Liver (tissue), 9 donors: ENCODE measurements around the gene TERT. TPM values are rescaled to one million over a fixed set of nuclear protein-coding genes. Genes with fewer than 3 reads are reported as not detected.

ENCODE experiments used
- DNase-seq: peaks from one replicate; pipeline ENCODE4 v3.0.0-alpha.2; 2017; ENCODE audit warnings: low spot score
- H3K27ac ChIP-seq, 2 donors: one replicate each; pipeline ENCODE4 v1.7.0; 2013; ENCODE audit warnings: inconsistent platforms in 2 of 2, low read length in 2 of 2, control low read depth in 1 of 2, low read depth in 1 of 2, mild to moderate bottlenecking in 1 of 2
- H3K27me3 ChIP-seq, 4 donors: one replicate each; pipeline versions ENCODE4 v1.6.1 to v1.7.0; 2013; ENCODE audit warnings: low read length in 3 of 4, inconsistent platforms in 1 of 4, mild to moderate bottlenecking in 1 of 4, moderate library complexity in 1 of 4; ENCODE audit not compliant: control insufficient read depth in 4 of 4, insufficient read depth in 4 of 4
- H3K36me3 ChIP-seq, 4 donors: one replicate each; pipeline versions ENCODE4 v1.6.1 to v1.7.0; 2013; ENCODE audit warnings: low read length in 3 of 4, mild to moderate bottlenecking in 3 of 4, low read depth in 1 of 4, moderate library complexity in 1 of 4; ENCODE audit not compliant: control insufficient read depth in 4 of 4, insufficient read depth in 3 of 4
- H3K4me1 ChIP-seq, 4 donors: one replicate each; pipeline versions ENCODE4 v1.6.1 to v1.7.0; 2013; ENCODE audit warnings: low read length in 3 of 4, mild to moderate bottlenecking in 3 of 4, moderate library complexity in 1 of 4; ENCODE audit not compliant: control insufficient read depth in 4 of 4, insufficient read depth in 4 of 4
- H3K4me3 ChIP-seq, 3 donors: one replicate each; pipeline versions ENCODE4 v1.6.1 to v1.7.0; 2013; ENCODE audit warnings: low read length in 3 of 3, control low read depth in 1 of 3, low read depth in 1 of 3, mild to moderate bottlenecking in 1 of 3
- H3K9ac ChIP-seq, 2 donors: one replicate each; pipeline ENCODE4 v1.7.0; 2013; ENCODE audit warnings: low read length in 2 of 2, mild to moderate bottlenecking in 2 of 2, moderate library complexity in 2 of 2, control low read depth in 1 of 2, low read depth in 1 of 2
- H3K9me3 ChIP-seq, 4 donors: one replicate each; pipeline versions ENCODE4 v1.6.1 to v1.7.0; 2013; ENCODE audit warnings: low read length in 3 of 4; ENCODE audit not compliant: control insufficient read depth in 4 of 4
- FOXA1 ChIP-seq: IDR thresholded peaks from 2 replicates; pipeline ENCODE4 v1.6.1; 2016; ENCODE audit warnings: antibody characterized with exemption
- FOXA2 ChIP-seq: IDR thresholded peaks from 2 replicates; pipeline ENCODE4 v1.6.1; 2016; ENCODE audit warnings: antibody characterized with exemption
- HNF4A ChIP-seq, 2 donors: conservative IDR thresholded peaks; 2 replicates each; pipeline ENCODE4 v1.6.1; 2016; ENCODE audit warnings: antibody characterized with exemption in 2 of 2, mild to moderate bottlenecking in 2 of 2
- JUND ChIP-seq, 2 donors: IDR thresholded peaks; 2 replicates each; pipeline ENCODE4 v1.6.1; 2016; ENCODE audit warnings: antibody characterized with exemption in 2 of 2
- NR2F2 ChIP-seq: IDR thresholded peaks from 2 replicates; pipeline ENCODE4 v1.6.1; 2016; ENCODE audit warnings: antibody characterized with exemption
- RAD21 ChIP-seq, 2 donors: IDR thresholded peaks; 2 replicates each; pipeline ENCODE4 v1.6.1; 2016; ENCODE audit warnings: antibody characterized with exemption in 2 of 2, mild to moderate bottlenecking in 2 of 2
- RXRA ChIP-seq, 2 donors: IDR thresholded peaks; 2 replicates each; pipeline ENCODE4 v1.6.1; 2017 to 2018; ENCODE audit warnings: antibody characterized with exemption in 2 of 2, mild to moderate bottlenecking in 1 of 2
- SP1 ChIP-seq: IDR thresholded peaks from 2 replicates; pipeline ENCODE4 v1.6.1; 2018; ENCODE audit warnings: antibody characterized with exemption, mild to moderate bottlenecking
- TAF1 ChIP-seq: conservative IDR thresholded peaks from 2 replicates; pipeline ENCODE4 v1.6.1; 2016; ENCODE audit warnings: antibody characterized with exemption, mild to moderate bottlenecking
- YY1 ChIP-seq: IDR thresholded peaks from 2 replicates; pipeline ENCODE4 v1.6.1; 2016; ENCODE audit warnings: antibody characterized with exemption, mild to moderate bottlenecking
- WGBS: extraction: QIAGEN DNeasy Blood & Tissue Kit; methylation state at CpG from one replicate; pipeline ENCODE4 v1.1.7; 2013; 5-methylcytosine and 5-hydroxymethylcytosine counted together
- polyA plus RNA-seq, 2 donors: library from polyadenylated mRNA; stranded (reverse) in 1 of 2; unstranded in 1 of 2; fragments of 200-250 nt in 1 of 2; fragments of >200 nt in 1 of 2; fragmentation: Nextera tagmentation in 1 of 2; extraction: Ambion mirVana in 1 of 2; gene quantifications; one replicate each; pipeline versions ENCODE4 v1.2.1 to v1.2.3, GENCODE V29; 2013 to 2015
- total RNA-seq, 2 donors: library from RNA; depleted of rRNA; stranded (reverse); fragments of >200 nt; gene quantifications; one replicate each; pipeline ENCODE4 v1.2.3, GENCODE V29; 2014
- TF ChIP-seq, protein P1 (sequence below): IDR thresholded peaks from 2 replicates; pipeline ENCODE4 v1.6.1; 2016; ENCODE audit warnings: antibody characterized with exemption
- TF ChIP-seq, protein P2 (sequence below): fragments of 150-350 bp; IDR thresholded peaks from 2 replicates; pipeline ENCODE4 v1.5.1; 2017; ENCODE audit warnings: improper control_type of control experiment, low read depth, low read length; ENCODE audit not compliant: missing input control
- TF ChIP-seq, protein P3 (sequence below): IDR thresholded peaks from 2 replicates; pipeline ENCODE4 v1.6.1; 2016; ENCODE audit warnings: antibody characterized with exemption
- TF ChIP-seq, protein P4 (sequence below): IDR thresholded peaks from 2 replicates; pipeline ENCODE4 v1.6.1; 2016; ENCODE audit warnings: antibody characterized with exemption
- TF ChIP-seq, protein P5 (sequence below): IDR thresholded peaks from 2 replicates; pipeline ENCODE4 v1.6.1; 2016; ENCODE audit warnings: antibody characterized with exemption, mild to moderate bottlenecking
- donor health status: healthy.
- donor health status: healthy.
- donor health status: healthy.
- donor health status: healthy.
- donor health status: healthy.

The TERT gene
- total and polyA plus RNA-seq, 4 donors: 0.14 TPM; not detected in 3

DNA sequence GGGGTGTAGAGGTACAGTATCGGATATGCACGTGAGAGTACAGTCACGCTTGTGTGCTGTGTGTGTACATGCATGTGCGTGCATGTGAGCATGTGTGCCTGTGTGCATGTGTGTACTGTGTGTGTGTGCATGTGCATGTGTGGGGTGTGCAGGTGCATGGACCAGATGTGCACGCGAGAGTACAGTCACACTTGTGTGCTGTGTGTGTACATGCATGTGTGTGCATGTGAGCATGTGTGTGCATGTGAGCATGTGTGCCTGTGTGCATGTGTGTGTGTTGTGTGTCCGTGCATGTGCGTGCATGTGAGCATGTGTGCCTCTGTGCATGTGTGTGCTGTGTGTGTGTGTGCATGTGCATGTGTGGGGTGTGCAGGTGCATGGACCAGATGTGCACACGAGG lies 83.2 kb downstream of the TERT start:
- no peak overlapping the region for H3K27ac ChIP-seq
- H3K36me3 ChIP-seq: no peaks in the 10 kb centered on the region
- peaks cover 0 to 2% (median 0%) of the 10 kb centered on the region in 4 donors for H3K9me3 ChIP-seq
- H3K9ac ChIP-seq: no peak overlapping the region
- H3K4me3 ChIP-seq: no peak overlapping the region
- 95% methylated on average over 9 of the region's 9 CpGs for WGBS
- H3K4me1 ChIP-seq: no peaks in the 10 kb centered on the region
- no peaks in the 10 kb centered on the region for H3K27me3 ChIP-seq
- TF ChIP-seq, protein P1, sequence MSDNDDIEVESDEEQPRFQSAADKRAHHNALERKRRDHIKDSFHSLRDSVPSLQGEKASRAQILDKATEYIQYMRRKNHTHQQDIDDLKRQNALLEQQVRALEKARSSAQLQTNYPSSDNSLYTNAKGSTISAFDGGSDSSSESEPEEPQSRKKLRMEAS: no peak
- TF ChIP-seq, protein P2, sequence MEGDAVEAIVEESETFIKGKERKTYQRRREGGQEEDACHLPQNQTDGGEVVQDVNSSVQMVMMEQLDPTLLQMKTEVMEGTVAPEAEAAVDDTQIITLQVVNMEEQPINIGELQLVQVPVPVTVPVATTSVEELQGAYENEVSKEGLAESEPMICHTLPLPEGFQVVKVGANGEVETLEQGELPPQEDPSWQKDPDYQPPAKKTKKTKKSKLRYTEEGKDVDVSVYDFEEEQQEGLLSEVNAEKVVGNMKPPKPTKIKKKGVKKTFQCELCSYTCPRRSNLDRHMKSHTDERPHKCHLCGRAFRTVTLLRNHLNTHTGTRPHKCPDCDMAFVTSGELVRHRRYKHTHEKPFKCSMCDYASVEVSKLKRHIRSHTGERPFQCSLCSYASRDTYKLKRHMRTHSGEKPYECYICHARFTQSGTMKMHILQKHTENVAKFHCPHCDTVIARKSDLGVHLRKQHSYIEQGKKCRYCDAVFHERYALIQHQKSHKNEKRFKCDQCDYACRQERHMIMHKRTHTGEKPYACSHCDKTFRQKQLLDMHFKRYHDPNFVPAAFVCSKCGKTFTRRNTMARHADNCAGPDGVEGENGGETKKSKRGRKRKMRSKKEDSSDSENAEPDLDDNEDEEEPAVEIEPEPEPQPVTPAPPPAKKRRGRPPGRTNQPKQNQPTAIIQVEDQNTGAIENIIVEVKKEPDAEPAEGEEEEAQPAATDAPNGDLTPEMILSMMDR: no peak
- TF ChIP-seq, protein P3, sequence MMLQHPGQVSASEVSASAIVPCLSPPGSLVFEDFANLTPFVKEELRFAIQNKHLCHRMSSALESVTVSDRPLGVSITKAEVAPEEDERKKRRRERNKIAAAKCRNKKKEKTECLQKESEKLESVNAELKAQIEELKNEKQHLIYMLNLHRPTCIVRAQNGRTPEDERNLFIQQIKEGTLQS: no peak
- TF ChIP-seq SP1: no peak
- no peak for TF ChIP-seq YY1
- no peak for TF ChIP-seq HNF4A (conservative IDR thresholded peaks at IDR 0.05)
- TF ChIP-seq NR2F2: no peak
- no peak for TF ChIP-seq TAF1
- TF ChIP-seq FOXA2: no peak
- TF ChIP-seq RAD21 (IDR thresholded peaks at IDR 0.05): no peak
- TF ChIP-seq, protein P4, sequence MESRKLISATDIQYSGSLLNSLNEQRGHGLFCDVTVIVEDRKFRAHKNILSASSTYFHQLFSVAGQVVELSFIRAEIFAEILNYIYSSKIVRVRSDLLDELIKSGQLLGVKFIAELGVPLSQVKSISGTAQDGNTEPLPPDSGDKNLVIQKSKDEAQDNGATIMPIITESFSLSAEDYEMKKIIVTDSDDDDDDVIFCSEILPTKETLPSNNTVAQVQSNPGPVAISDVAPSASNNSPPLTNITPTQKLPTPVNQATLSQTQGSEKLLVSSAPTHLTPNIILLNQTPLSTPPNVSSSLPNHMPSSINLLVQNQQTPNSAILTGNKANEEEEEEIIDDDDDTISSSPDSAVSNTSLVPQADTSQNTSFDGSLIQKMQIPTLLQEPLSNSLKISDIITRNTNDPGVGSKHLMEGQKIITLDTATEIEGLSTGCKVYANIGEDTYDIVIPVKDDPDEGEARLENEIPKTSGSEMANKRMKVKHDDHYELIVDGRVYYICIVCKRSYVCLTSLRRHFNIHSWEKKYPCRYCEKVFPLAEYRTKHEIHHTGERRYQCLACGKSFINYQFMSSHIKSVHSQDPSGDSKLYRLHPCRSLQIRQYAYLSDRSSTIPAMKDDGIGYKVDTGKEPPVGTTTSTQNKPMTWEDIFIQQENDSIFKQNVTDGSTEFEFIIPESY: no peak
- TF ChIP-seq JUND (IDR thresholded peaks at IDR 0.05): no peak
- no peak for DNase-seq

DNA sequence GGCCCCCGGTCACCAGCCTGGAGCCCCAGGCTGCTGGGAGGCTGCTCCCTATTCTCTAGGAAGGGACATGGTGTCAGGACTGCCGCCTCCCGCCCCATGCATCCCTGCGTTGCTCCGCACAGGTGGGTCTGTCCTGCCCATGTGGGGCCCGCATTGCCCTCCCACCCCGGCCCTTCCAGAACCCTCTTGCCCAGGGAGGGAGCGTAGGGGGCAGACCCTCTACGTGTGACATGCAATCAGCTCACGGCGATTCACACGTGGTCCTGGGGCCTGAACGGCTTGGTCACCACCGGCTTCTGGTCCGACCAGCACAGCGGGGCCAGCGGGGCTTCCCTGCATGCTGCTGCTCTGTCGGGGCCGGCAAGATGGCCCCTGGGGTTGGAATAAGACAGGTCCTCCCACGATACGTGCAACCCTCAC lies 84.0 kb downstream of the TERT start:
- Histone ChIP-seq H3K9me3 (peaks cover 0 to 2% (median 0%) of the 10 kb centered on the region in 4 donors), H3K36me3 (no peaks in the 10 kb centered on the region), H3K27me3 (no peaks in the 10 kb centered on the region), H3K4me3 (no peak overlapping the region), H3K27ac (no peak overlapping the region), H3K9ac (no peak overlapping the region), H3K4me1 (no peaks in the 10 kb centered on the region)
- TF ChIP-seq RAD21 (IDR thresholded peaks at IDR 0.05): no peak
- WGBS: 88% methylated on average over 21 of the region's 21 CpGs
- no peak for DNase-seq

DNA sequence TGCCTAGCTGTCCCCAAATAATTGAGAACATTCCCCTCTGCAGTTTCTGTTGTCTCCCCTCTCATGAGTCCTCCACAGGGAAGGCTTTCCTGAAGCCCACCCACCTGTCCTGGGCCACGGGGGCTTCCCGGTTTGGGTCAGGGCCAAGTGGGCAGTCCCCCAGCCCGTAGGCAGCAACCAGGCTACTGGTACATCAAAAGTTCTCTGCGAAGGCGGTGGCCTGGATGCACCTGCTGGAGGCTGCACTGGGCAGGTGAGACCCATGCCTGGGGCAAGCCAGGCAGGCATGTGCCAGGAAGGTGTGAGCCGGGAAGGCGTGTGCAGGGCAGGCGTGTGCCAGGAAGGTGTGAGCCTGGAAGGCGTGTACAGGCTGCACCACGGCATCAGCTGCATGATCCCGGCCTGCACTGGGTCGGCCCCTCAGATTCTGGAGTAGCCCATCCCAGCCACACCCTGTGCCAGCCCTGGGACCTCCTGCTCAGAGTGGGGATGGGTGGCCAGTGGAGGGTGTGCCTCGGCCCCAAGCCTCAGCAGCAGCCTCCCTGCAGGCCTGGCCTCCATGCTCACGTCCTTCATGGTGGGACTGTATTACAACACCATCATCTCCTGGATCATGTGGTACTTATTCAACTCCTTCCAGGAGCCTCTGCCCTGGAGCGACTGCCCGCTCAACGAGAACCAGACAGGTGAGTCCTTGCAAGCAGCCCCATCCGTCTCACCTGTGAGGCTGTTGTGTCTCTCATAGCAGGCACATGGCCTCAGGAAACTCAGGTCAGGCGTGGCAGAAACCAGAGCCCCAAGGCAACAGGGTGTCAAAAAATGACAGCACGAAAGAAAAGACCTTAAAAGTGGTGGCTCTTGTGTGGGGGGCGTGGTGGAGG lies 84.7 kb downstream of the TERT start:
- no peak for DNase-seq
- no peaks in the 10 kb centered on the region for H3K9me3 ChIP-seq
- H3K4me1 ChIP-seq: peaks cover 0 to under 1% (median 0%) of the 10 kb centered on the region in 4 donors
- H3K27me3 ChIP-seq: no peaks in the 10 kb centered on the region
- H3K4me3 ChIP-seq: no peak overlapping the region
- no peaks in the 10 kb centered on the region for H3K36me3 ChIP-seq
- no peak overlapping the region for H3K27ac ChIP-seq
- WGBS: 80% methylated on average over 21 of the region's 21 CpGs
- H3K9ac ChIP-seq: no peak overlapping the region
- TF ChIP-seq RXRA (IDR thresholded peaks at IDR 0.05) (no peak), YY1 (no peak), FOXA1 (no peak), JUND (IDR thresholded peaks at IDR 0.05) (no peak), TAF1 (no peak)
- TF ChIP-seq, protein P5, sequence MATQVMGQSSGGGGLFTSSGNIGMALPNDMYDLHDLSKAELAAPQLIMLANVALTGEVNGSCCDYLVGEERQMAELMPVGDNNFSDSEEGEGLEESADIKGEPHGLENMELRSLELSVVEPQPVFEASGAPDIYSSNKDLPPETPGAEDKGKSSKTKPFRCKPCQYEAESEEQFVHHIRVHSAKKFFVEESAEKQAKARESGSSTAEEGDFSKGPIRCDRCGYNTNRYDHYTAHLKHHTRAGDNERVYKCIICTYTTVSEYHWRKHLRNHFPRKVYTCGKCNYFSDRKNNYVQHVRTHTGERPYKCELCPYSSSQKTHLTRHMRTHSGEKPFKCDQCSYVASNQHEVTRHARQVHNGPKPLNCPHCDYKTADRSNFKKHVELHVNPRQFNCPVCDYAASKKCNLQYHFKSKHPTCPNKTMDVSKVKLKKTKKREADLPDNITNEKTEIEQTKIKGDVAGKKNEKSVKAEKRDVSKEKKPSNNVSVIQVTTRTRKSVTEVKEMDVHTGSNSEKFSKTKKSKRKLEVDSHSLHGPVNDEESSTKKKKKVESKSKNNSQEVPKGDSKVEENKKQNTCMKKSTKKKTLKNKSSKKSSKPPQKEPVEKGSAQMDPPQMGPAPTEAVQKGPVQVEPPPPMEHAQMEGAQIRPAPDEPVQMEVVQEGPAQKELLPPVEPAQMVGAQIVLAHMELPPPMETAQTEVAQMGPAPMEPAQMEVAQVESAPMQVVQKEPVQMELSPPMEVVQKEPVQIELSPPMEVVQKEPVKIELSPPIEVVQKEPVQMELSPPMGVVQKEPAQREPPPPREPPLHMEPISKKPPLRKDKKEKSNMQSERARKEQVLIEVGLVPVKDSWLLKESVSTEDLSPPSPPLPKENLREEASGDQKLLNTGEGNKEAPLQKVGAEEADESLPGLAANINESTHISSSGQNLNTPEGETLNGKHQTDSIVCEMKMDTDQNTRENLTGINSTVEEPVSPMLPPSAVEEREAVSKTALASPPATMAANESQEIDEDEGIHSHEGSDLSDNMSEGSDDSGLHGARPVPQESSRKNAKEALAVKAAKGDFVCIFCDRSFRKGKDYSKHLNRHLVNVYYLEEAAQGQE: no peak
- TF ChIP-seq, protein P2: no peak
- TF ChIP-seq, protein P1: no peak
- TF ChIP-seq, protein P3: no peak
